Measurements from ENCODE around the gene CKAP4. TPM values are rescaled to one million over a fixed set of nuclear protein-coding genes. Genes with fewer than 3 reads are reported as not detected.
A peak's percentile ranks its signal among the peaks of the same experiment; 100 is the strongest.

CKAP4 gene
- total and polyA plus RNA-seq, 2 donors (not counting 3 experiments of a cell fraction or from before 2014, with no cell fraction given), result 117 to 223 TPM

- Histone ChIP-seq H4K20me1 (replicated peaks; ENCODE audit: control insufficient read depth, extremely low read depth, insufficient read depth, low read length) (no peaks in the 10 kb centered on the region), H2AFZ (ENCODE audit: low read depth, low read length) (peak overlapping the region; percentile 66), H3K4me2 (ENCODE audit: insufficient read depth, low read length) (no peak overlapping the region), H3K27me3 (ENCODE audit: control insufficient read depth in 2 of 2, insufficient read depth in 2 of 2, low read length in 2 of 2) (peaks cover 1 to 2% of the 10 kb centered on the region in 2 experiments), H3K9me3 (replicated peaks; ENCODE audit: control insufficient read depth, insufficient read depth, low read length) (no peaks in the 10 kb centered on the region), H3K36me3 (ENCODE audit: control insufficient read depth in 2 of 2, extremely low read depth in 1 of 2, insufficient read depth in 2 of 2, low read length in 2 of 2) (no peaks in the 10 kb centered on the region), H3K4me3 (replicated peaks in 1 of 3; ENCODE audit: insufficient read depth in 1 of 3, low read depth in 1 of 3, low read length in 3 of 3) (no peak overlapping the region), H3K9me1 (replicated peaks; ENCODE audit: control insufficient read depth, extremely low read depth, insufficient read depth, low read length) (no peaks in the 10 kb centered on the region), H3K9ac (replicated peaks; ENCODE audit: extremely low read depth, insufficient read depth, low read length) (no peak overlapping the region), H3K27ac (ENCODE audit: insufficient read depth, low read depth, low read length) (no peak overlapping the region), H3K79me2 (ENCODE audit: control insufficient read depth, insufficient read depth, low read length) (no peaks in the 10 kb centered on the region), H3K4me1 (ENCODE audit: control insufficient read depth, extremely low read depth, insufficient read depth, low read length) (peaks cover 6% of the 10 kb centered on the region)
- FAIRE-seq (no peak), DNase-seq (ENCODE audit: low read depth, low spot score) (peak; percentile 69)
- intact Hi-C loops (cut with micrococcal nuclease) (no loop called here), dilution Hi-C loops (cut with MboI; ENCODE audit: extremely low pct_ligation_motif_present, low sequenced_read_pairs) (no loop called here)
- TF ChIP-seq FOS (IDR thresholded peaks at IDR 0.05; ENCODE audit: borderline replicate concordance, insufficient read depth, low read length) (peak; percentile 89), GATA2 (IDR thresholded peaks at IDR 0.05; ENCODE audit: insufficient read depth, insufficient read length, low read depth, low read length) (peak; percentile 9), MYC (IDR thresholded peaks at IDR 0.05; ENCODE audit: low read depth, low read length) (no peak), JUN (IDR thresholded peaks at IDR 0.05; ENCODE audit: borderline replicate concordance, insufficient read depth, insufficient read length, low read depth) (peak; percentile 72), CTCF (IDR thresholded peaks at IDR 0.05; ENCODE audit: extremely low read depth in 1 of 2, insufficient read depth in 1 of 2, low read depth in 1 of 2, low read length in 2 of 2) (no peak), POLR2A (IDR thresholded peaks at IDR 0.05; ENCODE audit: low read depth, low read length) (no peak)
- CTCF ChIA-PET, result interaction anchor here (0.8 kb wide), 1 partner anchor 57 kb away, joined by 3 read pairs; no protein-coding TSS in a partner anchor
- BruUV-seq (replicated peaks), result no TSS peak
- POLR2A ChIA-PET, result no interaction called here
Measured at GRCh38 chr12:106288494-106289195, 40.8 kb upstream of the CKAP4 start.

Measured in endothelial cell of umbilical vein (primary cell).